Heart right ventricle (tissue), 16 donors: ENCODE data around the gene ASMTL. TPM values are rescaled to one million over a fixed set of nuclear protein-coding genes. Genes with fewer than 3 reads are reported as not detected.
A peak's percentile ranks its signal among the peaks of the same experiment; 100 is the strongest.

Experiments used
- ATAC-seq, 8 donors: fragments of 200-7000 bp; cut with Tn5 transposase; one replicate each; pipeline ENCODE4 v1.9.1; 2020; ENCODE audit warnings: mild to moderate bottlenecking in 8 of 8, moderate library complexity in 8 of 8, moderate number of reproducible peaks in 1 of 8
- DNase-seq, 2 donors: peaks; one replicate each; pipeline ENCODE4 v3.0.0-alpha.2; 2020
- H3K27ac ChIP-seq, 10 donors: fragments of 200-600 bp; sonication (generic) in 2 of 10; one replicate each; pipeline versions ENCODE4 v1.5.0 to v1.8.0; 2020 to 2022; ENCODE audit warnings: mild to moderate bottlenecking in 3 of 10
- H3K27me3 ChIP-seq, 7 donors: fragments of 200-600 bp; one replicate each; pipeline ENCODE4 v1.8.0; 2021 to 2022; ENCODE audit warnings: mild to moderate bottlenecking in 2 of 7
- H3K36me3 ChIP-seq, 9 donors: fragments of 200-600 bp; sonication (generic) in 1 of 9; one replicate each; pipeline versions ENCODE4 v1.5.0 to v1.8.0; 2020 to 2022; ENCODE audit warnings: mild to moderate bottlenecking in 2 of 9
- H3K4me1 ChIP-seq, 9 donors: fragments of 200-600 bp; sonication (generic) in 1 of 9; one replicate each; pipeline versions ENCODE4 v1.5.0 to v1.8.0; 2020 to 2022; ENCODE audit warnings: mild to moderate bottlenecking in 4 of 9
- H3K4me3 ChIP-seq, 10 donors: fragments of 200-600 bp; sonication (generic) in 2 of 10; one replicate each; pipeline versions ENCODE4 v1.5.0 to v1.8.0; 2020 to 2022; ENCODE audit warnings: mild to moderate bottlenecking in 7 of 10, moderate library complexity in 2 of 10
- H3K9me3 ChIP-seq, 11 donors: fragments of 200-600 bp in 10 of 11; sonication (generic) in 2 of 11; one replicate each; pipeline versions ENCODE4 v1.5.0 to v1.8.0; 2013 to 2022; ENCODE audit warnings: mild to moderate bottlenecking in 2 of 11, control low read depth in 1 of 11, moderate library complexity in 1 of 11
- CTCF ChIP-seq, 9 donors: fragments of 200-600 bp; sonication (generic) in 2 of 9; IDR thresholded peaks; one replicate each; pipeline versions ENCODE4 v1.5.0 to v1.8.0; 2021 to 2022; ENCODE audit warnings: antibody characterized with exemption in 9 of 9, mild to moderate bottlenecking in 5 of 9, moderate library complexity in 1 of 9
- WGBS, 2 donors: extraction: QIAGEN DNeasy Blood & Tissue Kit; methylation state at CpG; one replicate each; pipeline ENCODE4 v1.1.7; 2013; ENCODE audit warnings: inconsistent platforms in 1 of 2; 5-methylcytosine and 5-hydroxymethylcytosine counted together
- intact Hi-C, 10 donors: fragments of 100-400 bp; cut with DNase I; formaldehyde crosslinking; loops; one replicate each; pipeline versions ENCODE4 v1.11.1 to v1.14.2; 2022
- polyA plus RNA-seq, 2 donors: library from polyadenylated mRNA; stranded (reverse); fragments of 200-250 nt; gene quantifications; one replicate each; pipeline ENCODE4 v1.2.3, GENCODE V29; 2013
- total RNA-seq, 10 donors: library from RNA; stranded (reverse); fragmentation: NEBNext Ultra II Directional in 3 of 10; extraction: Animal tissue kit (Norgen Biotek cat#: 25700) in 3 of 10; gene quantifications; one replicate each; pipeline versions ENCODE4 v1.2.1 to v1.2.4, GENCODE V29; 2021 to 2023
- donor health status: Arrhythmogenic right ventricular cardiomyopathy.
- donor health status: ischemic (EF 13 %, LVEDD 7.1; RV severe dilation, severe dysfunction).
- donor health status: healthy with polysubstance abuse.
- donor health status: DM: no; HTN: yes; CAD: no.
- donor health status: DM: no; HTN: no; CAD: no.
- donor health status: ischemic (EF 25% LVEDD 6.9; RV normal size, moderate dysfunction).
- donor health status: ischemic (EF 25% LVEDD 5.7; RV mildly dilated, moderate dysfunction).
- donor health status: healthy.
- donor health status: DM: yes; HTN: yes; CAD: no.
- donor health status: Ischemic cardiomyopathy.
- donor health status: ischemic (EF 35%, LVEDD 5.7; RV mildly dilated, moderate dysfunction).
- donor health status: nonischemic (EF 11% LVEDD 7.7; RV severe dilation, severe dysfunction).
- donor health status: DM: yes; HTN: yes; CAD: no.
- donor health status: PGD.
- donor health status: ischemic (EF 29% LVEDD 5.4; RV normal size, mild dysfunction).
- donor health status: nonischemic (EF 23%, LVEDD 6.1; RV moderate dilation, normal function).

ASMTL gene
- total and polyA plus RNA-seq, 12 donors = 16.6 to 50.6 (median 38.3) TPM

- DNase-seq (peak in 1 of 2 donors; percentile 10), ATAC-seq (no peak)
- Histone ChIP-seq H3K9me3 (no peaks in the 10 kb centered on the region), H3K4me1 (peaks cover 12 to 47% (median 33%) of the 10 kb centered on the region in 9 donors), H3K27ac (peak overlapping the region in 5 of 10 donors; percentile 41 to 100 (median 99)), H3K27me3 (no peaks in the 10 kb centered on the region), H3K4me3 (peak overlapping the region in 3 of 10 donors; percentile 93 to 99 (median 97)), H3K36me3 (peaks cover 0 to 40% (median 12%) of the 10 kb centered on the region in 9 donors)
- no peak for TF ChIP-seq CTCF (IDR thresholded peaks at IDR 0.05)
- WGBS, 2 donors = 62 to 76% methylated on average over 16 of the region's 16 CpGs
- intact Hi-C loops = loop anchor here in 7 of 10 donors (2.0 to 10.0 kb wide), 5 partner anchors 51 to 201 kb away; partner anchors contain the start of genes ASMTL (in 5 of the 7) and AKAP17A (in 3 of the 7)
Measured at GRCh38 chrX:1393871-1394615, 58.7 kb downstream of the ASMTL start.

GRCh38 chrX:1392376-1393068 is 60.2 kb downstream of the ASMTL start:
- peaks cover 0 to 48% (median 23%) of the 10 kb centered on the region in 9 donors for H3K36me3 ChIP-seq
- 1 to 2% methylated on average over 48 to 69 of the region's 76 CpGs for WGBS, 2 donors
- H3K27ac ChIP-seq = peak overlapping the region; percentile 86 to 100 (median 99)
- peak; percentile 75 to 86 for DNase-seq
- no peak for TF ChIP-seq CTCF (IDR thresholded peaks at IDR 0.05)
- H3K4me1 ChIP-seq = peaks cover 18 to 62% (median 42%) of the 10 kb centered on the region in 9 donors
- intact Hi-C loops = loop anchor here in 7 of 10 donors (2.0 to 10.0 kb wide), 5 partner anchors 52 to 202 kb away; partner anchors contain the start of genes ASMTL (in 5 of the 7) and AKAP17A (in 3 of the 7)
- ATAC-seq = peak; percentile 34 to 65 (median 51)
- peak overlapping the region; percentile 56 to 100 (median 97) for H3K4me3 ChIP-seq
- H3K9me3 ChIP-seq = no peaks in the 10 kb centered on the region
- no peaks in the 10 kb centered on the region for H3K27me3 ChIP-seq

GRCh38 chrX:1391707-1392375 is 60.9 kb downstream of the ASMTL start, which contains the start of gene SLC25A6:
Gene SLC25A6 (minus strand): TSS chrX:1392113. CDS start chrX:1392009, 104 bp downstream.
- peak within 1 kb of the TSS; percentile 86 to 100 (median 99) for H3K27ac ChIP-seq
- H3K4me1 ChIP-seq = peaks cover 18 to 65% (median 42%) of the 10 kb centered on the region in 9 donors
- DNase-seq = peak; percentile 99 to 100
- 0 to 1% methylated on average over 71 to 90 of the region's 90 CpGs for WGBS, 2 donors
- TF ChIP-seq CTCF (IDR thresholded peaks at IDR 0.05) = peak in 5 of 9 donors; percentile 20 to 42 (median 28)
- peaks cover 0 to 50% (median 30%) of the 10 kb centered on the region in 9 donors for H3K36me3 ChIP-seq
- intact Hi-C loops = loop anchor here in 7 of 10 donors (2.0 to 10.0 kb wide), 5 partner anchors 53 to 203 kb away; partner anchors contain the start of genes ASMTL (in 5 of the 7) and AKAP17A (in 3 of the 7)
- no peaks in the 10 kb centered on the region for H3K27me3 ChIP-seq
- H3K4me3 ChIP-seq = peak within 1 kb of the TSS; percentile 75 to 100 (median 97)
- peak; percentile 93 to 97 (median 96) for ATAC-seq
- H3K9me3 ChIP-seq = no peaks in the 10 kb centered on the region
